HG02884 (cell line): ENCODE results near the gene ZBTB34.

Source experiments
- ATAC-seq: cut with Tn5 transposase; IDR thresholded peaks from one replicate; pipeline ENCODE4 v1.9.1; 2021; ENCODE audit warnings: mild to moderate bottlenecking, moderate library complexity; ENCODE audit not compliant: unreplicated experiment

Gene ZBTB34

DNA sequence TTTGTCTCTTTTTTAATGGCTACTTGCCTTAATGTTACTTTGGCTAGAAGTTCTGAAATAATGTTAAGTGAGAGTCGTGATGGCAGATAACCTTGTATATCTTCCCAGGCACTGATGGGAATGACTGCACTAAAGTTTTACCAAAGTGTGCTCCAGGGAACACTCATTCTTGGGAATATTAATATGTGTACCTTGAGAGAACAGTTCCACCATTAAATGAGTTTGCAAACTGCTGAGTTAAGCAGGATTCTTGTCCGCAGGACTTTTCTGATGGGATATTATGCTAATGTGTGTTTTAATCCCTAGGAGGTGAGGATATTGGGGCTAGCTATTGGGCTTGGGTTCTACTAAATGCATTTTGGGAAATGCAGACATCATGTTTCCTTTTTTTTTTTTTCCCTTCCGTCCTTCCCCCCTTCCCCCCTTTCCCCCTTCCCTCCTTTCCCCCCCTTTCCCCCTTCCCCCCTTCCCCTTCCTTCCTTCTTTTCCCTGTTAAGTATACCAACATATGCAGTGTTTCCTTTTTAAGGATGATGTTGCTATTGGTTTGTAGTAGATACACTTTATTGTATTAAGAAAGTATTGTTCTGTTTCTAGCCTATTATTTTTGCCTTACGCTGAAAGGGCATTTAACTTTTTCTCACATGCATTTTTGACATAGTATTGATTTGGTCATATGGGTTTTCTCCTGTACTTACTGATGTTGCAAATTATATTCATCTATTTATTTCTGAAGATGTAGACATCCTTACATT, 15.5 kb downstream of the ZBTB34 start:
- ATAC-seq: no peak

DNA sequence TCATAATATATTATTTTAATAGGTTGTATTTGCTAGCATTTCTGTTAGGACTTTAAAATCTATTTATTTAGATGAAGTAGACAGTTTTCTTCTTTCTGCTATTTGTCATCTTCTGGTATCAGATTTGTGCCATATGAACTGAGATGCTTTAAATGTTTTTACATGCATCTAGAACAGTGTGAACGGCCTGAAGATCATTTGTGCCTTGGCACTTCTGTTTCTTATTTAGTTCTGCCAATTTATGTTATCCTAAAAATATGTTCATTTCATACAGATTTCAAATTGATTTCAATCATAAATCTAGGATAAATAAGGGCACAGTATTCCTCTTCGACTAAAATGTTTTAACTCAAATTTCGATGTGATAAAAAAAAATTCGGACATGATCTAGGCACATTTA, 16.1 kb downstream of the ZBTB34 start:
- no peak for ATAC-seq

GRCh38 chr9:126877418-126877817, 17.0 kb downstream of the ZBTB34 start:
- ATAC-seq: no peak

- ATAC-seq: no peak
Observed at GRCh38 chr9:126879288-126879687, 18.8 kb downstream of the ZBTB34 start.

- no peak for ATAC-seq
Observed at GRCh38 chr9:126880226-126880946, 19.9 kb downstream of the ZBTB34 start.

DNA sequence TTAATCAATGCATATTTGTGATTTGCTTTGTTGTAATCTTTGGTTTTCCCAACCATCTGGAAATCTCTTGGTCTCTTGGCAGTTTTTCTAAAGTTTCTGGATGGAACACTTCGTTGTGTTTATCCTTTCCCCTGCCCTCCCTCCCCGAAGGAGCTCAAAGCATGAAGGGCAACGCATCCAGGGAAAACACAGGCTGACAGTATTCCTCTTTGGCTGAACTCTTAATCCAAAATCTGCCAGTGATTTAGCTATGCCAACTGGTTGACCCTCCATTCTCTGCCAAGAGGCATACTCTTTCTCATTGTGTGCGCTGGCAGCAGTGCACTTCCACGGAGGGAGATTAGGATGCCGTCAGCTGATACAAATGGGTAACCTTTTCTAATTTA, 20.5 kb downstream of the ZBTB34 start:
- ATAC-seq: no peak

- ATAC-seq: no peak
Observed at GRCh38 chr9:126882746-126883145, 22.3 kb downstream of the ZBTB34 start.

- ATAC-seq: no peak
Observed at GRCh38 chr9:126883636-126884035, 23.2 kb downstream of the ZBTB34 start.

DNA sequence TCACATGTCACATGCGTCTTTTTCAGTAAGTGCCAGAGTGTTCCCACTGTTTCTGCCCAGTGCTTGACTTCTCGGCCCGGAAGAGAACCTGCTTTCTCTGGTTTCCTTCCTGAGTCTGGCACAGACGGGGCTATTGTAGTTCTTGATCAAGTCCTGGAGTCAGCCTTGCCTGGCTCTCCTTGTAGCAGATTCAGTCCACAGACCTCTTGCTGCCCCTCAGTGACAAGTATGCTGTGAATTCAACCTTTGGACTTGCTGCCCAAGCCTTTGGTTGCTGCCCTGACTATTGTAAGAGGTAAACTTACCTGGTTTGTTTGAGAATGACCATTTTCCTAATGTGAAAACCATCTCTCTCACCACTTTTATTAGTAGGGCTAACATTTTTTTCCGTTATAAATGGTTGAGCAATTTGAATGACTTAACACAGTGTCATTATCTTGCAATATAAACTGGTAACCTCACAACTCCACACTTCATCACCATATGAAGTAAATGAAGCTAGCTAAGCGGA, 24.7 kb downstream of the ZBTB34 start:
- ATAC-seq: no peak

DNA sequence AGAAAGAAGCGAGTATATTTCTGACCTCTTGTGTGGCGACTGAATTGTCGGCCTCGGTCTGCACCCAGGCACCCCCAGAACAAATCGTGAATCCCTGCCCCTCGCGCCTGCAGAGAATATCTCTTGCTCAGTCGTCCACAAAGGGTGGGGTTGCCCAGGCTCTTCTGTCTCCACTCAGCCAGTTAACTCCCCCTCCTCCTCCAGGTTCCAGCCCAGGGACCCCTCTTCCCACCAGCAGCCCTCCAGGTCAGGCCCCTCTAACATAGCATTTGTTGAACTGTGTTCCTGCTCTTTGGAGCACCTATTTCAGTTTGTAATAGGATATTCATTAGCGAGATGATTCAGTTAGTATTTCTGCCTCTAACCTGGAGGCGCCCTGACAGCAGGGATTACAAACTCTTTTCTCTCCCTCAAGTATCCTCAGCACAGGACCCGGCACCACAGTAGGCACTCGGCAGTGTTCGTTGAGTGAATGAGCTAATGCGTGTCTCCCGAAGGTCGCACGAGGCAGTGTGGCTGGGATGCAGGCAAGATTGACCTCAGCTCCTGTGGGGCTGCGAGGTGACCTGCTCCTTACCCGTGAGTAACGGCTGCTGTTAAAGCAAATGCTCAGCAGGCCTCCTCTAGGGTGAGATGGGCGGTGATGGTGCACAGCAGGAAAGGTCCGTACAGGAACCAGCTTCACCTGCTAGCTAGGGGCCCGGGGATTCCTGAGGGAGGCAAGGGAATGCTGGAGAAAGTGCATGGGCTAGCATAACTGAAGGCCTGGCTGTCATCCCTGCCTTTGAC, 25.8 kb downstream of the ZBTB34 start:
- ATAC-seq: no peak

- ATAC-seq: no peak
Observed at GRCh38 chr9:126886897-126887296, 26.5 kb downstream of the ZBTB34 start.

- ATAC-seq: no peak
Observed at GRCh38 chr9:126891676-126892075, 31.2 kb downstream of the ZBTB34 start.

- no peak for ATAC-seq
Observed at GRCh38 chr9:126893079-126893478, 32.6 kb downstream of the ZBTB34 start.

DNA sequence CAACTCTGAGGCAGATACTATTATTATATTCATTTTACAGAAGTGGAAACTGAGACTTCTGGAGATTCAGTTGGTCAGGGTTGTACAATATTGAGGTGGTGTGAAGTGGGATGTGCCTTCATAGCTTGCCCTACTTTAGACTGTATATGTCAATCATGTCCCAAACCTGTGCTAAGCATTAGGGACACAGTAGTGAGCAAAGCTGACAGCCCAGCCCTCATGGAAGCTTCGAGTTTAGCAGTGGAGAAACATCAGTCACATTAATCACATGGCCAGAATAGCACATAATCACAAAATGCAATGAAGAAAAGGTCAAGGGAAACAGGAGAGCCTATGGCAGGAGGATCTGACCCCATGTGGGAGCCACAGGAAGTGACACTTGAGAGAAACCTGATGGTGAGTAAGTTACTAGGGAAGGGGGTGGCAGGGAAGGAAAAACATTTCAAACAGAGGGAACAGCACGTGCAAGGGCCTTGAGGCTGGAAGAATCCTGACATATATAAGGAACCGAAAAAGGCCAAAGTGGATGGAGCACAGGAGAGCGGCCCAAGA, 33.7 kb downstream of the ZBTB34 start:
- ATAC-seq: no peak

GRCh38 chr9:126902210-126902609, 41.8 kb downstream of the ZBTB34 start:
- no peak for ATAC-seq

GRCh38 chr9:126904586-126904985, 44.1 kb downstream of the ZBTB34 start:
- no peak for ATAC-seq

DNA sequence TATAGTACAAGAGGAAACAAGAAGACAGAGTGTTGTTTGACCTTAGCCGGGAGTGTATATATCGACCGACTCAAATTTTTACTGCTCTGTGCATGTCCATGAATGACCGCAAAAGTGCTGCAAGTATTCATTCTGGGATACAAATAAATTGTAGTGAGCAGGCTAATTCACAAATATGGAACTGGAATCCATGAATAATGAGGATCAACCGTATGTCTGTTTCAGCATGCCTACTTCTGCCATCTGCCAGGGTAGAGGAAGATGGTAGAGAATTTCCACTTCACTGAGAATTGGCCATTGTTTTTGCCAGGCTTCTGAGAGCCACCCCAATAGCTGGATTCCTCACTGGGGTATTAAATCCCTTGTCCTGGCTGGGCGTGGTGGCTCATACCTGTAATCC, 45.7 kb downstream of the ZBTB34 start:
- no peak for ATAC-seq

GRCh38 chr9:126907058-126907457, 46.6 kb downstream of the ZBTB34 start:
- no peak for ATAC-seq

- peak; percentile 98 for ATAC-seq
Observed at GRCh38 chr9:126914458-126915280, 54.2 kb downstream of the ZBTB34 start, which contains the start of gene RALGPS1. Gene RALGPS1, plus strand, starts transcription at chr9:126914782. Its CDS starts 47,508 bp downstream, at chr9:126962290.

- ATAC-seq: no peak
Observed at GRCh38 chr9:126915281-126915816, 54.9 kb downstream of the ZBTB34 start.
